ENCODE results near the gene C2CD4A.

The C2CD4A gene

DNA sequence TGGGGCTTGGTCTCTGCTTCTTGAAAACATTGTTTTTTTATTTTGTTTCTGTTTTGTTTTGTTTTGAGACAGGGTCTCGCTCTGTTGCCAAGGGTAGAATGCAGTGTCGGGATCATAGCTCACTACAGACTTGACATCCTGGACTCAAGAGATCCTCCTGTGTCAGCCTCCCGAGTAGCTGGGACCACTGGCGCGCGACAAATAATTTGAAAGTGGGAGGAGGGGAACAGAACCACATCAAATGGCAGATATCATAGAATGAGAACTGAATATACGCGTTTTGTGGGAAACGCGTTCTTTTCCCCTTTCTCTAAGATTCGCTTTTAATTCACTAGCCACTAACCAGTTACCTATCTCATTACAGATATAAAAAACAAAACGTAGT, 5.9 kb upstream of the C2CD4A start:
- H4K12ac ChIP-seq (ENCODE audit: low read depth, low read length): no peak overlapping the region
- no peak overlapping the region for H3K4me3 ChIP-seq (ENCODE audit: low read depth, low read length)
- H3K9me3 ChIP-seq (ENCODE audit: insufficient read depth, low read depth, low read length): no peaks in the 10 kb centered on the region
- H3K14ac ChIP-seq (ENCODE audit: low read length): no peak overlapping the region
- H2BK12ac ChIP-seq (ENCODE audit: low read length): no peak overlapping the region
- no peak overlapping the region for H4K8ac ChIP-seq (ENCODE audit: low read depth, low read length)
- H2BK120ac ChIP-seq (ENCODE audit: insufficient read depth, low read length, poor library complexity): no peak overlapping the region
- DNase-seq: no peak
- no peak overlapping the region for H3K9ac ChIP-seq (ENCODE audit: low read length)
- no peak overlapping the region for H4K91ac ChIP-seq (ENCODE audit: low read depth, low read length)
- peaks cover 3% of the 10 kb centered on the region for H3K79me1 ChIP-seq (ENCODE audit: low read length)
- peaks cover 2 to 4% of the 10 kb centered on the region in 2 experiments for H3K4me1 ChIP-seq (ENCODE audit: control insufficient read depth in 1 of 2, insufficient read depth in 2 of 2, low read length in 2 of 2)
- no CpG with 5 or more reads among the region's 12 CpGs for WGBS (ENCODE audit: extremely low coverage, insufficient coverage, insufficient read length)
- no peaks in the 10 kb centered on the region for H3K36me3 ChIP-seq (ENCODE audit: control insufficient read depth in 1 of 2, insufficient read depth in 2 of 2, low read length in 2 of 2)
- H3K27ac ChIP-seq (ENCODE audit: low read depth, low read length): no peak overlapping the region
- H3K23ac ChIP-seq (ENCODE audit: low read length): no peak overlapping the region
- no peak overlapping the region for H2AK5ac ChIP-seq (ENCODE audit: low read length)
- no peaks in the 10 kb centered on the region for H3K27me3 ChIP-seq (ENCODE audit: insufficient read depth, low read length)
- peaks cover 4% of the 10 kb centered on the region for H3K79me2 ChIP-seq (ENCODE audit: control insufficient read depth, insufficient read depth, low read length, poor library complexity)
- H3K4me2 ChIP-seq (ENCODE audit: low read length): peak overlapping the region; percentile 89
- peak overlapping the region; percentile 54 for H2AFZ ChIP-seq (ENCODE audit: insufficient read depth, low read length, poor library complexity)
- H3K4ac ChIP-seq (ENCODE audit: low read depth, low read length): no peak overlapping the region
- no peak overlapping the region for H2BK5ac ChIP-seq (ENCODE audit: low read depth, low read length, poor library complexity)
- H3K18ac ChIP-seq (ENCODE audit: low read length): no peak overlapping the region

DNA sequence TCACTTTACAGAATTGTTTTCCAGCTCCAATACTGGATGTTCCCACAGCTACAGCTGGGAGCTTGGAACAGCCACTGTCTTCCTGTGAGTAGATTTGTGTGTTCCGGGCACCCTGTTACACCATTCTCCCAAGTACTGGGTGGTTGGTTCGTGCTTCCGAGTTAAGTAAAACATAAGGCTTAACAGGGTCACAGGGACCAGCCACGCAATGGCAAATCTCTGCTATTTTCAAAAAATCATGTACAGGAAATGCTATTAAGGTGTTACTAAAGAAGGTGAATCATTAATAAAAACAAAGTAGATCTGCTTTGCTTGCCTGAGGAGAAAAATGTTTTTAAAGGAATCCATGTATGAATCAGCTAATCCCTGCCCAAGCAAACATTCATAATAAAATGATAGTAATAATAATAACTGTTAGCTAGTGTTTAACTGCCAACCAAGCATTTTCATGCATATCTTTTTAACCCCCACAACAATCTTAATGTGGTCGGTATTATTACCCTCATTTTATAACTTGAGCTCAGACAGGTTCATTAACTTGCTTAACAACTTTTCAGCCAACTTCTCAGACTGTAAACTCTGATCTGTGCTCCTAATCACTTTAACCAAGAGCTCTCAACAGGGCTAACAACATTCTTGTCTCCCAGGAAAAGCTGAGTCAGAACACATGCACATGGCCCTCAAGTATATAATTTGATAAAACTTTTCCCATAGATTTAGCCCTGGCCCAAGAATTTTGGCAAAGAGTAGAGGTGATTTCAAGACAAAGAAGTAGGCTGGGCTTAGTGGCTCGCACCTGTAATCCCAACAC, 2.7 kb upstream of the C2CD4A start:
- Histone ChIP-seq H3K18ac (ENCODE audit: low read length) (no peak overlapping the region), H3K9me3 (ENCODE audit: insufficient read depth, low read depth, low read length) (peaks cover 4% of the 10 kb centered on the region), H3K79me1 (ENCODE audit: low read length) (peaks cover 3% of the 10 kb centered on the region), H2AFZ (ENCODE audit: insufficient read depth, low read length, poor library complexity) (no peak overlapping the region), H3K4ac (ENCODE audit: low read depth, low read length) (no peak overlapping the region), H3K79me2 (ENCODE audit: control insufficient read depth, insufficient read depth, low read length, poor library complexity) (peaks cover 4% of the 10 kb centered on the region), H3K4me1 (ENCODE audit: control insufficient read depth in 1 of 2, insufficient read depth in 2 of 2, low read length in 2 of 2) (peaks cover 8 to 14% of the 10 kb centered on the region in 2 experiments), H3K27ac (ENCODE audit: low read depth, low read length) (no peak overlapping the region), H3K9ac (ENCODE audit: low read length) (no peak overlapping the region), H3K4me3 (ENCODE audit: low read depth, low read length) (no peak overlapping the region), H4K12ac (ENCODE audit: low read depth, low read length) (no peak overlapping the region), H3K36me3 (ENCODE audit: control insufficient read depth in 1 of 2, insufficient read depth in 2 of 2, low read length in 2 of 2) (no peaks in the 10 kb centered on the region), H3K27me3 (ENCODE audit: insufficient read depth, low read length) (peaks cover 13% of the 10 kb centered on the region), H4K8ac (ENCODE audit: low read depth, low read length) (no peak overlapping the region), H3K23ac (ENCODE audit: low read length) (no peak overlapping the region), H2BK12ac (ENCODE audit: low read length) (peak overlapping the region; percentile 30), H3K4me2 (ENCODE audit: low read length) (no peak overlapping the region), H2BK120ac (ENCODE audit: insufficient read depth, low read length, poor library complexity) (no peak overlapping the region), H4K91ac (ENCODE audit: low read depth, low read length) (no peak overlapping the region), H3K14ac (ENCODE audit: low read length) (no peak overlapping the region), H2AK5ac (ENCODE audit: low read length) (no peak overlapping the region), H2BK5ac (ENCODE audit: low read depth, low read length, poor library complexity) (no peak overlapping the region)
- WGBS (ENCODE audit: extremely low coverage, insufficient coverage, insufficient read length): no CpG with 5 or more reads among the region's 6 CpGs
- DNase-seq: peak; percentile 53 to 82

DNA sequence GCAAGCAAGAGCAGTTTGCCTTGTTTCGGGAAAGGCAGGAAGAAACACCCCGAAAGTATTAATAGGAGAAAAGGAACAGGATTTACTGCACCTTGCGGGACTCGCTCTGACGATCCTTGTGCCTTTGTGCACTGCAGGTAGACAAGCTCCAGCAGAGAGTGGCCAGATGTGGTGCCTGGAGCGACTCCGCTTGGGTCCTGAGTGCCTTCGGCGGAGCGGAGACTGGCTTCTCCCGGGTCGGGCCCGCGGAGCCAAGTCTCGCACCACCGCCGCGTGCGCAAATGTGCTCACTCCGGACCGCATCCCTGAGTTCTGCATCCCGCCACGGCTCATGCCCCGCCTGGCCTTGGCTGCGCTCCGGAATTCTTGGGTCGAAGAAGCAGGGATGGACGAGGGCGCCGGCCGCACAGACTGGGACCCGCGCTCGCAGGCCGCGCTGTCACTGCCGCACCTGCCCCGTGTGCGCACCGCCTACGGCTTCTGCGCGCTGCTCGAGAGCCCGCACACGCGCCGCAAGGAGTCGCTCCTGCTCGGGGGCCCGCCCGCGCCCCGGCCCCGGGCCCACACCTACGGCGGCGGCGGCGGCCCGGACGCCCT, 769 bp downstream of the C2CD4A start:
- no peaks in the 10 kb centered on the region for H3K36me3 ChIP-seq (ENCODE audit: control insufficient read depth in 1 of 2, insufficient read depth in 2 of 2, low read length in 2 of 2)

DNA sequence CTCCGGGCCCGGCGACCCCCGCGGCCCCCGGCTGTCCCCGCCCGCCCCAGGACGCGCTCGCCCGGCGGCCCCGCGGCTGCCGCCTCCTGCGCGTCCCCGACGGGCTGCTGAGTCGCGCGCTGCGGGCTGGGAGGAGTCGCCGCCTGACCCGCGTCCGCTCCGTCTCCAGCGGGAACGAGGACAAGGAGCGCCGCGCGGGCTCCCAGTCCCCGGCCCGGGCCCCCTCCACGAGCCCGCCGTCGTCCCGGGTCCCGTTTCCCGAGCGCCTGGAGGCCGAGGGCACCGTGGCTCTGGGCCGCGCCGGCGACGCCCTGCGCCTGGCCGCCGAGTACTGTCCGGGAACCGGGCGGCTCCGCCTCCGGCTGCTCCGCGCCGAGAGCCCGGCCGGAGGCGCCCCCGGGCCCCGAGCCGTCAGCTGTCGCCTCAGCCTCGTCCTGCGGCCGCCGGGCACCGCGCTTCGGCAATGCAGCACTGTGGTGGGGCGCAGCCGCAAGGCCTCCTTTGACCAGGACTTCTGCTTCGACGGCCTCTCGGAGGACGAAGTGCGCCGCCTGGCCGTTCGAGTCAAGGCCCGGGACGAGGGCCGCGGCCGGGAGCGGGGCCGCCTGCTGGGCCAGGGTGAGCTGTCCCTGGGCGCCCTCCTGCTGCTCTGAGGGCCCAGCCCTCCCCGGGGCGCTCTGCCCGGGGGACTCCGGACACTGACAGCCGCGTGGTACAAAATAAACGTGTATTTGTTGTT, 1.5 kb downstream of the C2CD4A start:
- Histone ChIP-seq H4K91ac (ENCODE audit: low read depth, low read length) (peak overlapping the region; percentile 35), H3K23ac (ENCODE audit: low read length) (no peak overlapping the region), H3K79me2 (ENCODE audit: control insufficient read depth, insufficient read depth, low read length, poor library complexity) (no peaks in the 10 kb centered on the region), H3K27me3 (ENCODE audit: insufficient read depth, low read length) (peaks cover 13% of the 10 kb centered on the region), H3K27ac (ENCODE audit: low read depth, low read length) (no peak overlapping the region), H3K18ac (ENCODE audit: low read length) (no peak overlapping the region), H4K8ac (ENCODE audit: low read depth, low read length) (peak overlapping the region; percentile 29), H2AK5ac (ENCODE audit: low read length) (no peak overlapping the region), H3K4ac (ENCODE audit: low read depth, low read length) (no peak overlapping the region), H3K79me1 (ENCODE audit: low read length) (no peaks in the 10 kb centered on the region), H2BK120ac (ENCODE audit: insufficient read depth, low read length, poor library complexity) (no peak overlapping the region), H3K4me2 (ENCODE audit: low read length) (peak overlapping the region; percentile 58), H3K14ac (ENCODE audit: low read length) (peak overlapping the region; percentile 40), H3K4me3 (ENCODE audit: low read depth, low read length) (peak overlapping the region; percentile 55), H2BK5ac (ENCODE audit: low read depth, low read length, poor library complexity) (no peak overlapping the region), H3K4me1 (ENCODE audit: control insufficient read depth in 1 of 2, insufficient read depth in 2 of 2, low read length in 2 of 2) (peaks cover 6 to 11% of the 10 kb centered on the region in 2 experiments), H2AFZ (ENCODE audit: insufficient read depth, low read length, poor library complexity) (peak overlapping the region; percentile 43), H3K9me3 (ENCODE audit: insufficient read depth, low read depth, low read length) (peaks cover 7% of the 10 kb centered on the region), H4K12ac (ENCODE audit: low read depth, low read length) (no peak overlapping the region), H3K36me3 (ENCODE audit: control insufficient read depth in 1 of 2, insufficient read depth in 2 of 2, low read length in 2 of 2) (no peaks in the 10 kb centered on the region), H2BK12ac (ENCODE audit: low read length) (no peak overlapping the region), H3K9ac (ENCODE audit: low read length) (no peak overlapping the region)
- no CpG with 5 or more reads among the region's 103 CpGs for WGBS (ENCODE audit: extremely low coverage, insufficient coverage, insufficient read length)
- peak; percentile 39 to 56 for DNase-seq

More for the DNA sequence above, 769 bp downstream of the C2CD4A start:
- no peak overlapping the region for H4K91ac ChIP-seq (ENCODE audit: low read depth, low read length)
- H2AK5ac ChIP-seq (ENCODE audit: low read length): no peak overlapping the region
- no peak overlapping the region for H3K9ac ChIP-seq (ENCODE audit: low read length)
- peak overlapping the region; percentile 58 for H3K4me2 ChIP-seq (ENCODE audit: low read length)
- no peak overlapping the region for H4K8ac ChIP-seq (ENCODE audit: low read depth, low read length)
- H3K27me3 ChIP-seq (ENCODE audit: insufficient read depth, low read length): peaks cover 13% of the 10 kb centered on the region
- H3K4me1 ChIP-seq (ENCODE audit: control insufficient read depth in 1 of 2, insufficient read depth in 2 of 2, low read length in 2 of 2): peaks cover 6 to 11% of the 10 kb centered on the region in 2 experiments
- H3K79me1 ChIP-seq (ENCODE audit: low read length): no peaks in the 10 kb centered on the region
- H3K27ac ChIP-seq (ENCODE audit: low read depth, low read length): no peak overlapping the region
- H2BK12ac ChIP-seq (ENCODE audit: low read length): no peak overlapping the region
- H3K18ac ChIP-seq (ENCODE audit: low read length): no peak overlapping the region
- H3K4ac ChIP-seq (ENCODE audit: low read depth, low read length): no peak overlapping the region
- H3K4me3 ChIP-seq (ENCODE audit: low read depth, low read length): peak overlapping the region; percentile 5
- H2BK120ac ChIP-seq (ENCODE audit: insufficient read depth, low read length, poor library complexity): no peak overlapping the region
- no peak overlapping the region for H2BK5ac ChIP-seq (ENCODE audit: low read depth, low read length, poor library complexity)
- no peak overlapping the region for H3K23ac ChIP-seq (ENCODE audit: low read length)
- WGBS (ENCODE audit: extremely low coverage, insufficient coverage, insufficient read length): no CpG with 5 or more reads among the region's 62 CpGs
- peaks cover 7% of the 10 kb centered on the region for H3K9me3 ChIP-seq (ENCODE audit: insufficient read depth, low read depth, low read length)
- no peak overlapping the region for H4K12ac ChIP-seq (ENCODE audit: low read depth, low read length)
- H3K14ac ChIP-seq (ENCODE audit: low read length): no peak overlapping the region
- no peak overlapping the region for H2AFZ ChIP-seq (ENCODE audit: insufficient read depth, low read length, poor library complexity)
- H3K79me2 ChIP-seq (ENCODE audit: control insufficient read depth, insufficient read depth, low read length, poor library complexity): no peaks in the 10 kb centered on the region
- DNase-seq: peak; percentile 13 to 48

Data from trophoblast cell (in vitro differentiated cells and primary cell).